ENCODE data around the gene MTERF4. TPM values are rescaled to one million over a fixed set of nuclear protein-coding genes. Genes with fewer than 3 reads are reported as not detected.
A peak's percentile ranks its signal among the peaks of the same experiment; 100 is the strongest.

The MTERF4 gene
- total RNA-seq (2012; rRNA removed): 33.3 and 36.9 TPM in 2 replicates
- polyA plus RNA-seq (2012; rRNA removed): 21.5 and 26.6 TPM in 2 replicates
- polyA plus RNA-seq (2012; cell fraction: cytosol; rRNA removed): 15.8 and 21.3 TPM in 2 replicates
- 57.1 and 104 TPM in 2 replicates for polyA plus RNA-seq (2012; cell fraction: nucleus; rRNA removed; ENCODE audit: low replicate concordance)
- Bru-seq, nascent RNA: percentile 74 among the genes with signal in this experiment
- BruChase-seq, experiment 1, labeled RNA remaining after a 6-hour chase: percentile 75 among the genes with signal in this experiment
- BruChase-seq, experiment 2, labeled RNA remaining after a 2-hour chase: percentile 78 among the genes with signal in this experiment
- long read RNA-seq, transcript MTERF4-202 (4 exons, 1,637 nt): major isoform, 23 of 31 reads
- long read RNA-seq, partial matches to known transcripts: 1 of 31 reads
- long read RNA-seq, other reads (novel, unspliced or antisense): 5 of 31 reads

DNA sequence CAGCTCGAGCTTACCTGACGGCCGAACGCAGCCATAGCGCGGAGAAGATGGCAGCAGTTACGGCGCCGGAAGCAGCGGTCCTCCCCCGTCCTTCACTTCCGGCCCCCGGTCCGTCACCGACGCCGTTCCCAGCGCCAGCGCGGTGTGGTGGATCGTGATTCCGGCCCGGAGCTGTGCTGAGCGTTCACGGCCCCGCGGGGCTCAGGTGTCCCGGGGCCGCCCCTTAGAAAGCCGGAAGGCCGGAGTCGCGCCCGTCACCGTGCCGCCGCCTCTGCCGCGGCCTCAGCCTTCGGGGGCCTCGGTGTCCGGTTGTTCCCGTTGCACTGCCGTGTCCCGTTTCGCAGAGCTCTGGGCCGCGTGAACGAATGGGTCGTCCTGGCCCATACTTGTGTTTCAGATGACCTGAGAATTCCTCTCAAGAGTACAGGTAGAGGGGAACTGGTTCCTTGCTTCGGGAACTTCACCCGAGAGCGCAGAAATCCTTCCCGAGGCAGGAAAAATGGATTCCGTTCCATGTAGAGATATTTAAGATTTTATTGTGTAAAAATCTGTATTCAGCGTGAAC is at the start of gene MTERF4:
TSS of gene MTERF4 (minus strand) at position 49 of the 565 bp plus-strand sequence. CDS start at position 35, 14 bp downstream.
- H3K27me3 ChIP-seq (ENCODE audit: control insufficient read depth, insufficient read depth, low read length): no peaks in the 10 kb centered on the region
- ATAC-seq (ENCODE audit: low read depth) (peak; percentile 98), DNase-seq (peak; percentile 76)
- H3K14ac ChIP-seq (replicated peaks; ENCODE audit: low read depth, low read length): peak within 1 kb of the TSS; percentile 82
- H4K5ac ChIP-seq (ENCODE audit: low read depth, low read length): peak within 1 kb of the TSS; percentile 79
- intact Hi-C loops (cut with micrococcal nuclease) (loop anchor here (1.0 to 2.0 kb wide), 2 partner anchors 46 to 188 kb away; partner anchors contain the start of gene PASK), dilution Hi-C loops (cut with HindIII; ENCODE audit: low sequenced_read_pairs, unreplicated experiment) (no loop called here), in situ Hi-C loops (cut with MboI; ENCODE audit: low sequenced_read_pairs) (no loop called here)
- no TSS peak for BruUV-seq (replicated peaks)
- peak within 1 kb of the TSS; percentile 96 for H2AK9ac ChIP-seq (replicated peaks; ENCODE audit: low read depth, low read length, poor library complexity)
- peak within 1 kb of the TSS; percentile 77 for H4K91ac ChIP-seq (ENCODE audit: insufficient read depth, low read depth, low read length)
- H3K23ac ChIP-seq (ENCODE audit: low read depth, low read length): peak within 1 kb of the TSS; percentile 92
- H2BK5ac ChIP-seq (ENCODE audit: low read depth, low read length, poor library complexity, severe bottlenecking): peak within 1 kb of the TSS; percentile 80
- peak within 1 kb of the TSS; percentile 1; the same call in 1 of the 2 replicates for H3K18ac ChIP-seq (ENCODE audit: low read depth, low read length)
- H2BK20ac ChIP-seq (ENCODE audit: low read depth, low read length): no peak within 1 kb of the TSS
- peaks cover 9% of the 10 kb centered on the region for H3K36me3 ChIP-seq (ENCODE audit: control insufficient read depth, insufficient read depth, low read length)
- H2AFZ ChIP-seq (replicated peaks; ENCODE audit: low read length, poor library complexity): peak within 1 kb of the TSS; percentile 100
- H3K4me2 ChIP-seq (ENCODE audit: low read depth, low read length): peak within 1 kb of the TSS; percentile 90
- no peaks in the 10 kb centered on the region for H4K20me1 ChIP-seq (ENCODE audit: insufficient read depth, low read length)
- peak within 1 kb of the TSS; percentile 91 to 97 for H4K8ac ChIP-seq (ENCODE audit: low read depth in 2 of 2, low read length in 2 of 2)
- POLR2A ChIA-PET (ENCODE audit: unreplicated experiment): interaction anchor here (0.6 kb wide), 1 partner anchor 146 kb away, joined by 3 read pairs; no protein-coding TSS in a partner anchor
- H3K4me3 ChIP-seq (ENCODE audit: insufficient read depth, low read depth, low read length): peak within 1 kb of the TSS; percentile 87
- peak within 1 kb of the TSS; percentile 44 for H2BK120ac ChIP-seq (ENCODE audit: low read depth, low read length)
- no peaks in the 10 kb centered on the region for H3K9me3 ChIP-seq (ENCODE audit: control insufficient read depth, insufficient read depth, low read length)
- peak within 1 kb of the TSS; percentile 73 for H3K27ac ChIP-seq (ENCODE audit: insufficient read depth, low read length)
- 0% methylated on average over 25 of the region's 56 CpGs; no CpG with 5 or more reads in 1 of the 2 experiments for WGBS, 2 experiments (ENCODE audit: extremely low coverage in 2 of 2, insufficient read length in 1 of 2)
- H3K9me1 ChIP-seq (ENCODE audit: insufficient read depth, low read length): no peaks in the 10 kb centered on the region; the same call in 1 of the 2 replicates
- CTCF ChIA-PET: no interaction called here
- peak within 1 kb of the TSS; percentile 85 for H3K4ac ChIP-seq (ENCODE audit: low read depth, low read length)
- H3K56ac ChIP-seq (ENCODE audit: extremely low read depth, insufficient read depth, low read length): peak within 1 kb of the TSS; percentile 80
- no peaks in the 10 kb centered on the region; the same call in 1 of the 2 replicates for H3K4me1 ChIP-seq (ENCODE audit: control insufficient read depth, insufficient read depth, low read length)
- peaks cover 20 to 43% of the 10 kb centered on the region in 2 experiments for H3K79me1 ChIP-seq (ENCODE audit: low read depth in 1 of 2, low read length in 2 of 2)
- H2BK15ac ChIP-seq (ENCODE audit: low read depth, low read length): no peak within 1 kb of the TSS
- H2AK5ac ChIP-seq (ENCODE audit: low read depth, low read length): no peak within 1 kb of the TSS
- peak within 1 kb of the TSS; percentile 83 for H3K9ac ChIP-seq (ENCODE audit: low read depth, low read length)
- no peak for TF ChIP-seq NFE2L2 (IDR thresholded peaks at IDR 0.05; ENCODE audit: low read depth, low read length)
- no peak for TF ChIP-seq FOS (IDR thresholded peaks at IDR 0.05; ENCODE audit: low read depth, low read length)
- TF ChIP-seq CEBPB (IDR thresholded peaks at IDR 0.05; ENCODE audit: low read depth, low read length): no peak
- no peak for TF ChIP-seq RFX5 (IDR thresholded peaks at IDR 0.05; ENCODE audit: low read depth, low read length)
- no peak for TF ChIP-seq SMC3 (IDR thresholded peaks at IDR 0.05; ENCODE audit: low read depth, low read length)
- TF ChIP-seq BHLHE40 (IDR thresholded peaks at IDR 0.05; ENCODE audit: low read depth, low read length): no peak
- TF ChIP-seq CHD1 (IDR thresholded peaks at IDR 0.05; ENCODE audit: low read depth, low read length): 0 out of 2 replicates have a peak, but pooled peaks have one; percentile 66
- TF ChIP-seq RCOR1 (IDR thresholded peaks at IDR 0.05; ENCODE audit: insufficient replicate concordance, low read length): peak; percentile 33
- TF ChIP-seq MAZ (IDR thresholded peaks at IDR 0.05; ENCODE audit: borderline replicate concordance, low read depth, low read length): peak; percentile 99
- TF ChIP-seq POLR2A (IDR thresholded peaks at IDR 0.05; ENCODE audit: low read depth, low read length): no peak; the same call in none of the 2 replicates
- 0 out of 2 replicates have a peak, but pooled peaks have one; percentile 5 for TF ChIP-seq USF2 (IDR thresholded peaks at IDR 0.05; ENCODE audit: low read depth, low read length)
- TF ChIP-seq, protein P1, sequence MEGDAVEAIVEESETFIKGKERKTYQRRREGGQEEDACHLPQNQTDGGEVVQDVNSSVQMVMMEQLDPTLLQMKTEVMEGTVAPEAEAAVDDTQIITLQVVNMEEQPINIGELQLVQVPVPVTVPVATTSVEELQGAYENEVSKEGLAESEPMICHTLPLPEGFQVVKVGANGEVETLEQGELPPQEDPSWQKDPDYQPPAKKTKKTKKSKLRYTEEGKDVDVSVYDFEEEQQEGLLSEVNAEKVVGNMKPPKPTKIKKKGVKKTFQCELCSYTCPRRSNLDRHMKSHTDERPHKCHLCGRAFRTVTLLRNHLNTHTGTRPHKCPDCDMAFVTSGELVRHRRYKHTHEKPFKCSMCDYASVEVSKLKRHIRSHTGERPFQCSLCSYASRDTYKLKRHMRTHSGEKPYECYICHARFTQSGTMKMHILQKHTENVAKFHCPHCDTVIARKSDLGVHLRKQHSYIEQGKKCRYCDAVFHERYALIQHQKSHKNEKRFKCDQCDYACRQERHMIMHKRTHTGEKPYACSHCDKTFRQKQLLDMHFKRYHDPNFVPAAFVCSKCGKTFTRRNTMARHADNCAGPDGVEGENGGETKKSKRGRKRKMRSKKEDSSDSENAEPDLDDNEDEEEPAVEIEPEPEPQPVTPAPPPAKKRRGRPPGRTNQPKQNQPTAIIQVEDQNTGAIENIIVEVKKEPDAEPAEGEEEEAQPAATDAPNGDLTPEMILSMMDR (conservative IDR thresholded peaks at IDR 0.05; ENCODE audit: low read depth, low read length): no peak
- no peak for TF ChIP-seq MAFK (IDR thresholded peaks at IDR 0.05; ENCODE audit: low read depth, low read length)
- peak; percentile 11; the same call in 1 of the 2 replicates for TF ChIP-seq RAD21 (IDR thresholded peaks at IDR 0.05; ENCODE audit: low read length)

Data from IMR-90 (cell line).